Measurements from ENCODE around the gene STUM.

- TF ChIP-seq TAF1 (IDR thresholded peaks at IDR 0.05; ENCODE audit: low read depth, low read length), result no peak
- TF ChIP-seq POLR2AphosphoS5 (IDR thresholded peaks at IDR 0.05; ENCODE audit: low read depth, low read length), result no peak
- no peak for TF ChIP-seq POLR2A (IDR thresholded peaks at IDR 0.05; ENCODE audit: low read depth, low read length)
- no peak for TF ChIP-seq PAX5 (IDR thresholded peaks at IDR 0.05; ENCODE audit: insufficient read depth, low read length, severe bottlenecking)
- TF ChIP-seq SPI1 (IDR thresholded peaks at IDR 0.05; ENCODE audit: low read depth, low read length), result no peak
Measured at GRCh38 chr1:226546926-226547325, 1.6 kb upstream of the STUM start.

Data from GM12891 (cell line).